DLD1 (cell line): ENCODE results near the gene EMCN.
"Not testable (repeated sequence)": the region's sequence is repeated elsewhere in the genome, so short reads cannot be mapped to it uniquely, and the experiment has no call there.

Experiments used
- in situ Hi-C: cut with HindIII; loops from 2 replicates; pipeline ENCODE4 v1.10.0; 2017; ENCODE audit warnings: low sequenced_read_pairs

The EMCN gene

GRCh38 chr4:100517864-100518341 lies at the start of gene EMCN:
Gene EMCN (minus strand): TSS chr4:100518022. CDS start chr4:100517914, 108 bp downstream.
- in situ Hi-C loops: no loop called here

- in situ Hi-C loops: no loop called here
Observed at GRCh38 chr4:100566396-100566795, 48.6 kb upstream of the EMCN start.

- in situ Hi-C loops: no loop called here
Observed at GRCh38 chr4:100557306-100557705, 39.5 kb upstream of the EMCN start.

- in situ Hi-C loops: no loop called here
Observed at GRCh38 chr4:100555611-100556337, 38.0 kb upstream of the EMCN start.

GRCh38 chr4:100548200-100548560 lies 30.4 kb upstream of the EMCN start:
- in situ Hi-C loops: no loop called here

- in situ Hi-C loops: no loop called here
Observed at GRCh38 chr4:100547541-100548199, 29.8 kb upstream of the EMCN start.

DNA sequence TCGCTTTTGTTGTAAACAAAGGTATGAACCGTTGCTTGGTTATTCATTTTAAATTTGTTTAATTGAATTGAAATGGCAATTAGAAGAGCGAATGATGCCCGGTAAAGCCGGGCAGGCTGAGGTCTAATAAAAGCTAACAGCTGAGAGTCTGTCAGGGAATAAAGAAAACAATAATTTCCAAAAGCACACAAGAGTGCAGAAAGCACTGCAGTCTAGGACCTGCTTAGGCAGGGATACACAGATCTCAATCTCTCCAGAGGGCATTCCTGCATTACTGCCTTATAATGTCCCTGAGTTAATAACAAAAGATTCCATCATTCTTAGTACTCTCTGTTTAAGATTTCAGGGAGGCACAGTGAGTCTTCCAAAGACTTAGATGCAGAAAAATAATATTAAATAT lies 27.6 kb upstream of the EMCN start:
- in situ Hi-C loops: no loop called here

- in situ Hi-C loops: no loop called here
Observed at GRCh38 chr4:100540131-100540530, 22.3 kb upstream of the EMCN start.

GRCh38 chr4:100539706-100540105 lies 21.9 kb upstream of the EMCN start:
- in situ Hi-C loops: no loop called here

DNA sequence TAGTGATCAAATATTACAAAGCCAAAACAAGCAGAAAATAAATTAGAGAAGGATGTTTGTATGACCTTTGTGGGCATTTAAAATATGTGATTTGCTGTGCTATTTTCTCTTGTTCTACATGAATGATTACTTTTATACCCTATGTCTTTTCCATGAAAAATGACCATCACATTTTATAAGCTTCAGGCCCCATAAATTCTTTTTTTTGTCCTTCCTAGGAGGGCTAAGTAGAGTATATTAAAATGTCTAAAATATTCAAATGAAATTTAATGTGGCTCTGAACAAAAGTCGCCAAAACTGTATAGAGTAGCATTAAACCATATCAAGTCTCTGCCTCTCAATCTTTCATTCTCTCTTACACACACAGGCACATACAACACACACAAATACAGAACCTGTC lies 15.9 kb upstream of the EMCN start:
- in situ Hi-C loops: no loop called here

DNA sequence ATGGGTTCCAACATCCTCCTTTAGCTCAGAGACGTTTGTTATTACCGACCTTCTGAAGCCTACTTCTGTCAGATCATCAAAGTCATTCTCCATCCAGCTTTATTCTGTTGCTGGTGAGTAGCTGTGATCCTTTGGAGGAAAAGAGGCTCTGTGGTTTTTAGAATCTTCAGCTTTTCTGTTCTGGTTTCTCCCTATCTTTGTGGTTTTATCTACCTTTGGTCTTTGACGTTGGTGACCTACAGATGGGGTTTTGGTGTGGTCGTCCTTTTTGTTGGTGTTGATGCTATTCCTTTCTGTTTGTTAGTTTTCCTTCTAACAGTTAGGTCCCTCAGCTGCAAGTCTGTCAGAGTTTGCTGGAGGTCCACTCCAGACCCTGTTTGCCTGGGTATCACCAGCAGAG lies 12.3 kb upstream of the EMCN start:
- in situ Hi-C loops: not testable (repeated sequence)

DNA sequence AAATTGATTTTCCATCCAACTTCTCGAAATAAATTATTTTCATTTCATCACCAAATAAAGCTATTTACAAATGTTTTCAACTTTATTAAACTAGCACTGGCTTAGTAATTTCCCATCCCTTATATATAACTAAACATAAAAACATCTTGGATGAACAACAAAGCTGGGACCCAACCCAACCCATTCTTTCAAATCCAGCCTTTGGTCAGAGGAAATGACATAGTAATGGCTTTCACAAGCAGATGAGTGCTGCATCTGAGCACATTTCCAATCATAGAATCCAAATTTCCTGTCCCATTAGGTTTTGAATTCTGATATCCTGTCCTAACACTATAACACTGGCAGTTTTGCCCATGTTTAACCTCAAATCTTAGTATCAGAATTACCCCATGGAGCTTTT lies 7.9 kb upstream of the EMCN start:
- in situ Hi-C loops: no loop called here

GRCh38 chr4:100519205-100519604 lies 1.4 kb upstream of the EMCN start:
- in situ Hi-C loops: no loop called here

DNA sequence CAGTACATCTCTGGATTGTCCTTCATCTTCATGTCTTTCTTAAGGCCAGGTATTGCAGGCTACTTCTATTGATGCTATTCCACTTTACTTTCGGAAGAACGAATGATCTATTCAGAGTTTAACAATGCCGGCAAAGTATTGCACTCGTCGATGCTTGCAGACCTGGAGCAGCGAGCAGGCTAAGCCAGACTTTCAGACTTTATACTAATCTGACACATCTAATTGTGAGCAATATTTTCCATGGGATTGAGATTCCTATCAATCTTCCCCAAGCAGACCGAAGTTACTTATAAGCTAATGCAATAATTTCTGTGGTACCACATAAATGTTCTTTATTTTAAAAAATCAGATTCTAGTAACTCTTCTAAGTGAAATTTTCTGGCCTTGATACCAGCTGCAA lies 1.6 kb downstream of the EMCN start:
- in situ Hi-C loops: no loop called here

GRCh38 chr4:100511896-100512295 lies 5.9 kb downstream of the EMCN start:
- in situ Hi-C loops: no loop called here

DNA sequence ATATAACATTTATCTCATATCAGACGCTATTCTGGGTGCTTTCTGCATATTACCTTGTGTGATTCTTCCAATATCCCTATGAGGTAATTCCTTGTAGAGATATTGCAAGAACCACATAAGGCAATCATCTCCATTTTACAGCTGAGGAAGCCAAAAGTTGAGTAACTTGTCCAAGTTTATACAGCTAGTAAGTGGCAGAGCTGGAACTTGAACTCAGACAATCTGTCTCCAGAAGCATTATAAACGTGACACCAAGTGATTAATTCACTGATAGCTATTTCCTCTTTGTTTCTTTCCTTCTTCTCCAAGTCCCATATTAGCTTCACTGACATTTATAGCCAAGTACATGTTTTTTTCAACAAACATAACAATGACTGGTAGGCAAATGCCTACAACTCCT lies 7.3 kb downstream of the EMCN start:
- in situ Hi-C loops: no loop called here

- in situ Hi-C loops: no loop called here
Observed at GRCh38 chr4:100509386-100509785, 8.4 kb downstream of the EMCN start.

DNA sequence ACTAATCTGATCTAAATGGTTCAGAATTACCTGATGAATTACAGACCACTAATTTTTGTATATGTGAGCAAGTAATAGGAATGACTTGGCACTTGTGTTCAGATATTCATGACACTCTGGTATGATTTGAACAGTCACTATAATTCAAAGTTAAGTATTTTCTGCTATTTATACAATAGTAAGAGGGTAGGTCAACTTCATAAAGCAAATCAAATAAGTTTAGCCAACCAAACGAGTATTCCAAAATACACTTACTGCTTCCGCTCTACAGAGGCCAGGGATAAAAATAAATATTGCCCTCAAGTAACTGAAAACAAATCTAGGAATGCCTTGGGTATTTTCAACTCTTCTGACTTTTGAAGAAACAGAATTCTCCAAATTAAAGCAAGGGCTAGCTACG lies 9.1 kb downstream of the EMCN start:
- in situ Hi-C loops: no loop called here

DNA sequence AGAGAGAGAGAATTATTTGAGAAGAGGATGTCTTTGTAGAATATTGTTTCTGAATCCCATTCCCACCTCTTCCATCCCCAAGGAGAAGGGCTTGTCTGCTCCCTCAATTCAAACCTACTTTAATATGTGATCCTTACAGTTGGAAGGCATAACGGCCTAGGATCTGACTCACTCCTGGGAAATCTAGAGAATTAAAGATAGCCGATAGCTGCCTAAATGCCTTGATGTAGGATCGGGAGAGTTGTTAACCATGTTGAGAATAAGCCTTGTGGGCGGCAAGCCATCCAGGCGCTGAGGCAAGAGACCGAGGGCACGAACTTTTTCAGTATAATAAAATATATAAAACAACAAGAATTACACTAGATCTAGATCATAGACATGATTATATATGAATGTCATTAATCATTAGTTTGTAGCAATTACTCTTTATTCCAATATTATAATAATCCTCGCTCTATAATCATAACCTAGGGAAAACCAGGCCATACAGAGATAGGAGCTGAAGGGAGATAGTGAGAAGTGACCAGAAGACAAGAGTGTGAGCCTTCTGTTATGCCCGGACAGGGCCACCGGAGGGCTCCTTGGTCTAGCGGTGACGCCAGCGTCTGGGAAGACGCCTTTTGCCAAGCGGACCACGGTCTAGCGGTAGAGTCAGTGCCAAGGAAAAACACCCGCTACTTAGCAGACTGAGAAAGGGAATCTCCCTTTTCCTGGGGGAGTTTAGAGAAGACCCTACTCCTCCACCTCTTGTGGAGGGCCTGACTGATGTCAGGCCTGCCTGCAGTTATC lies 13.5 kb downstream of the EMCN start:
- in situ Hi-C loops: no loop called here

- in situ Hi-C loops: no loop called here
Observed at GRCh38 chr4:100497791-100498190, 20.0 kb downstream of the EMCN start.

DNA sequence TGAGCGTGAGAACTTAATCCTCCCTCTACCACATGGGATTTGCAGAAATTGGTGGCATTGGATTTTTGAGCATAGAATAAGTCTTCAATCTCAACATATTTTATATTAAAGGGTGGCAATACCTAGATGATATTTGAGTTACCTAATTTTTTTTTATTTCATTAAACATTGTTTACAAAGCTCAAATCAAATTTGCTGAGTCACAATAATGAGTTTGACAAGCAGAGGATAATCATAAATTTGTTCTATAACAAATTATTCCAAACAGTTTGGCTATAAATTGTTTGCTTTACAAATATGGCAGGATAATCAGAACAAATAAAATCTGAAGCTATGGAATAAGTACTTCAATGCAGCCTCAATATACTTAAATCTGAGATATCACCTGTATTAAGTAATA lies 22.7 kb downstream of the EMCN start:
- in situ Hi-C loops: no loop called here

DNA sequence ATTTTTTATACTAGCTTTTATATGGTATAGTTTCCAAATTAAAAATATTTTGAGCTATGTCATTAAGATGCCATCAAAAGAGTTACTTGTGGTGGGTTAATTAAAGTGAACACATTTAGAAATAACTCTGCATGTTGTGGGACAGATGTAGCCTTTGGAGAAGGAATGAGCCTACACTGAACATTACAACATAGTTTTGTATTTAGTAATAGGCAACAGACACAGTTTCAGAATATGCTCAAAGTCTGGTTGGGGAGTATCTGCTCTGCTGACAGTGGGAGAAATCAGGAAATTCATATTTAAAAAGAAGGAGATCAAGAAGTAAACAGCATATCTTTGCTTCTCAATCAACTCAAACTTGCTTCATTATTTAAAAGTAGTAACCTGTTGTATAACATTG lies 23.7 kb downstream of the EMCN start:
- in situ Hi-C loops: no loop called here
